HL-60 (cell line): ENCODE results near the gene PIGQ.

Source experiments
- GABPA ChIP-seq: IDR thresholded peaks from 2 replicates; pipeline ENCODE4 v1.6.1; 2012; ENCODE audit warnings: low read depth
- SPI1 ChIP-seq: IDR thresholded peaks from 2 replicates; pipeline ENCODE4 v1.6.1; 2012; ENCODE audit warnings: low read depth, mild to moderate bottlenecking, borderline replicate concordance
- TF ChIP-seq, protein P1 (sequence below): IDR thresholded peaks from one replicate; pipeline ENCODE4 v1.5.1; 2011; ENCODE audit warnings: low read length, control low read depth, inconsistent platforms; ENCODE audit not compliant: insufficient read depth

DNA sequence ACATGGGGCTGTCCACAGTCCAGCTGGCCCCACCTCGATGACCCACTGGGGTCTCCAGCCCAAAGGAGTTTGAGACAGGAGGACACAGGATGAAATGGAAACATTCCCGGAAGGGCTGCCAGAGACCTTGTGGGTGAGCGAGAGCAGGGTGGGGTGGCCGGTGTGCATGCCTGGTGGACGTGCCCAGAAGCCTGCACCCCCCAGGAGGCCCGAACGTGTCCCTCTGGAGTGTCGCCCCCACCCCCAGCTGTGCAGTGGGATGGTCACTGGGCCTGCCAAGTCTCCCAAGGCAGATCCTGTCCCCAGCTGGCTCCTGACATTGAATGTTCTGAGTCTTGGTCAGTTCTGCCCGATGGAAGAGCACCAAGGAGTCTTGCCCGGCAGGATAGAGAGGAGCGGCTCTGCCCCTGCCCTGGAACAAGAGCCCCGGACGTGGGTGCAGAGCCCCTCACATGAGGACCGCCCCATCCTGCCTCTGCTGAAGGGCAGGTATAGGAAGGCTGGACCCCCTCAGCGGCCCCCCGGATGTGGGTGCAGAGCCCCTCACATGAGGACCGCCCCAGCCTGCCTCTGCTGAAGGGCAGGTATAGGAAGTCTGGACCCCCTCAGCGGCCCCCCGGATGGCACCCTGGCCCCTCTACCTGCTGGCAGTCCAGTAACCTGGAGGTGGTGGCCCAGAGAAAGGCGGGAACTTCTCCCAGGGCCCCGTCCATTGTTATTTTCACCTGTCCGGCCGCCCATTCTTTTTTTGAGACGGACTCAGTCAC is 45.3 kb upstream of the PIGQ start:
- TF ChIP-seq, protein P1, sequence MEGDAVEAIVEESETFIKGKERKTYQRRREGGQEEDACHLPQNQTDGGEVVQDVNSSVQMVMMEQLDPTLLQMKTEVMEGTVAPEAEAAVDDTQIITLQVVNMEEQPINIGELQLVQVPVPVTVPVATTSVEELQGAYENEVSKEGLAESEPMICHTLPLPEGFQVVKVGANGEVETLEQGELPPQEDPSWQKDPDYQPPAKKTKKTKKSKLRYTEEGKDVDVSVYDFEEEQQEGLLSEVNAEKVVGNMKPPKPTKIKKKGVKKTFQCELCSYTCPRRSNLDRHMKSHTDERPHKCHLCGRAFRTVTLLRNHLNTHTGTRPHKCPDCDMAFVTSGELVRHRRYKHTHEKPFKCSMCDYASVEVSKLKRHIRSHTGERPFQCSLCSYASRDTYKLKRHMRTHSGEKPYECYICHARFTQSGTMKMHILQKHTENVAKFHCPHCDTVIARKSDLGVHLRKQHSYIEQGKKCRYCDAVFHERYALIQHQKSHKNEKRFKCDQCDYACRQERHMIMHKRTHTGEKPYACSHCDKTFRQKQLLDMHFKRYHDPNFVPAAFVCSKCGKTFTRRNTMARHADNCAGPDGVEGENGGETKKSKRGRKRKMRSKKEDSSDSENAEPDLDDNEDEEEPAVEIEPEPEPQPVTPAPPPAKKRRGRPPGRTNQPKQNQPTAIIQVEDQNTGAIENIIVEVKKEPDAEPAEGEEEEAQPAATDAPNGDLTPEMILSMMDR = no peak
- TF ChIP-seq GABPA (no peak), SPI1 (no peak)
